ENCODE data around the gene AFF3.

GRCh38 chr2:99545604-99546003 is 596.8 kb downstream of the AFF3 start:
- TF ChIP-seq CTCF (IDR thresholded peaks at IDR 0.05; ENCODE audit: low read depth, low read length, missing input control) (no peak), HNF4G (IDR thresholded peaks at IDR 0.05) (no peak), EGR1 (IDR thresholded peaks at IDR 0.05; ENCODE audit: low read depth in 2 of 2) (no peak), ATF3 (IDR thresholded peaks at IDR 0.05) (no peak), RAD21 (IDR thresholded peaks at IDR 0.05) (no peak), ZBTB33 (IDR thresholded peaks at IDR 0.05) (no peak), MAX (IDR thresholded peaks at IDR 0.05) (no peak), SP1 (IDR thresholded peaks at IDR 0.05) (no peak), YY1 (IDR thresholded peaks at IDR 0.05) (no peak)

Measured in liver (tissue), 3 donors.